Measurements from ENCODE around the gene ANAPC13.

ANAPC13 gene

GRCh38 chr3:134485075-134485717, 589 bp downstream of the ANAPC13 start:
- Histone ChIP-seq H3K4me1 (ENCODE audit: control insufficient read depth in 5 of 5, insufficient read depth in 5 of 5, low read length in 5 of 5) (peaks cover 3 to 48% (median 38%) of the 10 kb centered on the region in 5 donors), H3K4me3 (ENCODE audit: low read depth in 1 of 5, low read length in 5 of 5) (peak overlapping the region; percentile 80 to 94 (median 88)), H3K9me3 (ENCODE audit: control insufficient read depth in 5 of 5, low read length in 5 of 5) (no peaks in the 10 kb centered on the region)

GRCh38 chr3:134483195-134483900, 2.4 kb downstream of the ANAPC13 start:
- no peak overlapping the region for H3K4me3 ChIP-seq (ENCODE audit: low read depth in 1 of 5, low read length in 5 of 5)
- H3K27me3 ChIP-seq (ENCODE audit: control insufficient read depth in 5 of 5, insufficient read depth in 4 of 5, low read length in 5 of 5), result no peaks in the 10 kb centered on the region
- peaks cover 3 to 48% (median 38%) of the 10 kb centered on the region in 5 donors for H3K4me1 ChIP-seq (ENCODE audit: control insufficient read depth in 5 of 5, insufficient read depth in 5 of 5, low read length in 5 of 5)
- peak overlapping the region; percentile 49 for H3K27ac ChIP-seq (ENCODE audit: low read depth, low read length)
- peaks cover 20 to 36% (median 23%) of the 10 kb centered on the region in 5 donors for H3K36me3 ChIP-seq (ENCODE audit: control insufficient read depth in 5 of 5, insufficient read depth in 5 of 5, low read length in 5 of 5)
- no peaks in the 10 kb centered on the region for H3K9me3 ChIP-seq (ENCODE audit: control insufficient read depth in 5 of 5, low read length in 5 of 5)
- peak overlapping the region in 2 of 5 donors; percentile 4 to 25 for H3K9ac ChIP-seq (ENCODE audit: low read length in 5 of 5)

More at GRCh38 chr3:134485075-134485717, 589 bp downstream of the ANAPC13 start:
- no peaks in the 10 kb centered on the region for H3K27me3 ChIP-seq (ENCODE audit: control insufficient read depth in 5 of 5, insufficient read depth in 4 of 5, low read length in 5 of 5)
- H3K36me3 ChIP-seq (ENCODE audit: control insufficient read depth in 5 of 5, insufficient read depth in 5 of 5, low read length in 5 of 5), result peaks cover 14 to 25% (median 15%) of the 10 kb centered on the region in 5 donors
- H3K27ac ChIP-seq (ENCODE audit: low read depth, low read length), result peak overlapping the region; percentile 96
- peak overlapping the region; percentile 65 to 99 (median 96) for H3K9ac ChIP-seq (ENCODE audit: low read length in 5 of 5)

GRCh38 chr3:134482622-134483021, 3.2 kb downstream of the ANAPC13 start:
- peak overlapping the region; percentile 49 for H3K27ac ChIP-seq (ENCODE audit: low read depth, low read length)
- H3K9ac ChIP-seq (ENCODE audit: low read length in 5 of 5), result no peak overlapping the region
- H3K36me3 ChIP-seq (ENCODE audit: control insufficient read depth in 5 of 5, insufficient read depth in 5 of 5, low read length in 5 of 5), result peaks cover 27 to 44% (median 30%) of the 10 kb centered on the region in 5 donors

GRCh38 chr3:134481166-134481565, 4.6 kb downstream of the ANAPC13 start:
- Histone ChIP-seq H3K27ac (ENCODE audit: low read depth, low read length) (no peak overlapping the region), H3K9ac (ENCODE audit: low read length in 5 of 5) (peak overlapping the region in 1 of 5 donors; percentile 7), H3K27me3 (ENCODE audit: control insufficient read depth in 5 of 5, insufficient read depth in 4 of 5, low read length in 5 of 5) (no peaks in the 10 kb centered on the region), H3K4me3 (ENCODE audit: low read depth in 1 of 5, low read length in 5 of 5) (no peak overlapping the region), H3K36me3 (ENCODE audit: control insufficient read depth in 5 of 5, insufficient read depth in 5 of 5, low read length in 5 of 5) (peaks cover 31 to 57% (median 42%) of the 10 kb centered on the region in 5 donors), H3K4me1 (ENCODE audit: control insufficient read depth in 5 of 5, insufficient read depth in 5 of 5, low read length in 5 of 5) (peaks cover 3 to 30% (median 21%) of the 10 kb centered on the region in 5 donors), H3K9me3 (ENCODE audit: control insufficient read depth in 5 of 5, low read length in 5 of 5) (no peaks in the 10 kb centered on the region)

More at GRCh38 chr3:134482622-134483021, 3.2 kb downstream of the ANAPC13 start:
- H3K4me1 ChIP-seq (ENCODE audit: control insufficient read depth in 5 of 5, insufficient read depth in 5 of 5, low read length in 5 of 5), result peaks cover 3 to 43% (median 32%) of the 10 kb centered on the region in 5 donors
- H3K27me3 ChIP-seq (ENCODE audit: control insufficient read depth in 5 of 5, insufficient read depth in 4 of 5, low read length in 5 of 5), result no peaks in the 10 kb centered on the region
- no peak overlapping the region for H3K4me3 ChIP-seq (ENCODE audit: low read depth in 1 of 5, low read length in 5 of 5)
- H3K9me3 ChIP-seq (ENCODE audit: control insufficient read depth in 5 of 5, low read length in 5 of 5), result no peaks in the 10 kb centered on the region

- H3K4me3 ChIP-seq (ENCODE audit: low read depth in 1 of 5, low read length in 5 of 5), result no peak overlapping the region
- H3K27me3 ChIP-seq (ENCODE audit: control insufficient read depth in 5 of 5, insufficient read depth in 4 of 5, low read length in 5 of 5), result no peaks in the 10 kb centered on the region
- peaks cover 3 to 30% (median 21%) of the 10 kb centered on the region in 5 donors for H3K4me1 ChIP-seq (ENCODE audit: control insufficient read depth in 5 of 5, insufficient read depth in 5 of 5, low read length in 5 of 5)
- peak overlapping the region in 1 of 5 donors; percentile 17 for H3K9ac ChIP-seq (ENCODE audit: low read length in 5 of 5)
- H3K36me3 ChIP-seq (ENCODE audit: control insufficient read depth in 5 of 5, insufficient read depth in 5 of 5, low read length in 5 of 5), result peaks cover 31 to 64% (median 43%) of the 10 kb centered on the region in 5 donors
- H3K9me3 ChIP-seq (ENCODE audit: control insufficient read depth in 5 of 5, low read length in 5 of 5), result no peaks in the 10 kb centered on the region
- H3K27ac ChIP-seq (ENCODE audit: low read depth, low read length), result no peak overlapping the region
Measured at GRCh38 chr3:134480546-134480945, 5.2 kb downstream of the ANAPC13 start.

- Histone ChIP-seq H3K27me3 (ENCODE audit: control insufficient read depth in 5 of 5, insufficient read depth in 4 of 5, low read length in 5 of 5) (no peaks in the 10 kb centered on the region), H3K4me3 (ENCODE audit: low read depth in 1 of 5, low read length in 5 of 5) (no peak overlapping the region), H3K36me3 (ENCODE audit: control insufficient read depth in 5 of 5, insufficient read depth in 5 of 5, low read length in 5 of 5) (peaks cover 31 to 67% (median 43%) of the 10 kb centered on the region in 5 donors), H3K9me3 (ENCODE audit: control insufficient read depth in 5 of 5, low read length in 5 of 5) (no peaks in the 10 kb centered on the region), H3K9ac (ENCODE audit: low read length in 5 of 5) (no peak overlapping the region), H3K27ac (ENCODE audit: low read depth, low read length) (no peak overlapping the region), H3K4me1 (ENCODE audit: control insufficient read depth in 5 of 5, insufficient read depth in 5 of 5, low read length in 5 of 5) (peaks cover 0 to 12% (median 8%) of the 10 kb centered on the region in 5 donors)
Measured at GRCh38 chr3:134477938-134478337, 7.8 kb downstream of the ANAPC13 start.

- Histone ChIP-seq H3K27me3 (ENCODE audit: control insufficient read depth in 5 of 5, insufficient read depth in 4 of 5, low read length in 5 of 5) (no peaks in the 10 kb centered on the region), H3K36me3 (ENCODE audit: control insufficient read depth in 5 of 5, insufficient read depth in 5 of 5, low read length in 5 of 5) (peaks cover 28 to 60% (median 43%) of the 10 kb centered on the region in 5 donors), H3K9ac (ENCODE audit: low read length in 5 of 5) (no peak overlapping the region), H3K27ac (ENCODE audit: low read depth, low read length) (no peak overlapping the region), H3K4me1 (ENCODE audit: control insufficient read depth in 5 of 5, insufficient read depth in 5 of 5, low read length in 5 of 5) (peaks cover 2 to 18% (median 7%) of the 10 kb centered on the region in 5 donors), H3K9me3 (ENCODE audit: control insufficient read depth in 5 of 5, low read length in 5 of 5) (no peaks in the 10 kb centered on the region), H3K4me3 (ENCODE audit: low read depth in 1 of 5, low read length in 5 of 5) (no peak overlapping the region)
Measured at GRCh38 chr3:134477002-134477401, 8.8 kb downstream of the ANAPC13 start.

GRCh38 chr3:134476306-134476705, 9.5 kb downstream of the ANAPC13 start:
- H3K4me3 ChIP-seq (ENCODE audit: low read depth in 1 of 5, low read length in 5 of 5), result no peak overlapping the region
- no peak overlapping the region for H3K27ac ChIP-seq (ENCODE audit: low read depth, low read length)
- H3K27me3 ChIP-seq (ENCODE audit: control insufficient read depth in 5 of 5, insufficient read depth in 4 of 5, low read length in 5 of 5), result no peaks in the 10 kb centered on the region
- peaks cover 2 to 25% (median 12%) of the 10 kb centered on the region in 5 donors for H3K4me1 ChIP-seq (ENCODE audit: control insufficient read depth in 5 of 5, insufficient read depth in 5 of 5, low read length in 5 of 5)
- H3K9ac ChIP-seq (ENCODE audit: low read length in 5 of 5), result peak overlapping the region in 1 of 5 donors; percentile 26
- no peaks in the 10 kb centered on the region for H3K9me3 ChIP-seq (ENCODE audit: control insufficient read depth in 5 of 5, low read length in 5 of 5)
- H3K36me3 ChIP-seq (ENCODE audit: control insufficient read depth in 5 of 5, insufficient read depth in 5 of 5, low read length in 5 of 5), result peaks cover 23 to 53% (median 38%) of the 10 kb centered on the region in 5 donors

GRCh38 chr3:134474956-134475355, 10.8 kb downstream of the ANAPC13 start:
- Histone ChIP-seq H3K36me3 (ENCODE audit: control insufficient read depth in 5 of 5, insufficient read depth in 5 of 5, low read length in 5 of 5) (peaks cover 15 to 40% (median 26%) of the 10 kb centered on the region in 5 donors), H3K4me3 (ENCODE audit: low read depth in 1 of 5, low read length in 5 of 5) (no peak overlapping the region), H3K27me3 (ENCODE audit: control insufficient read depth in 5 of 5, insufficient read depth in 4 of 5, low read length in 5 of 5) (no peaks in the 10 kb centered on the region), H3K4me1 (ENCODE audit: control insufficient read depth in 5 of 5, insufficient read depth in 5 of 5, low read length in 5 of 5) (peaks cover 2 to 27% (median 12%) of the 10 kb centered on the region in 5 donors), H3K27ac (ENCODE audit: low read depth, low read length) (no peak overlapping the region), H3K9me3 (ENCODE audit: control insufficient read depth in 5 of 5, low read length in 5 of 5) (no peaks in the 10 kb centered on the region), H3K9ac (ENCODE audit: low read length in 5 of 5) (no peak overlapping the region)
